Measurements from ENCODE around the gene LRCH4. TPM values are rescaled to one million over a fixed set of nuclear protein-coding genes. Genes with fewer than 3 reads are reported as not detected.

The LRCH4 gene
- total and polyA plus RNA-seq, 9 of the 15 experiments (the other 6 are each of a cell fraction or from before 2014, with no cell fraction given): 0.06 to 63.3 (median 15.0) TPM

- TF ChIP-seq ATF3 (IDR thresholded peaks at IDR 0.05) (no peak; the same call in 1 of the 2 replicates), ATF3 (CRISPR knock-in tag; conservative IDR thresholded peaks at IDR 0.05) (no peak), STAT6 (CRISPR knock-in tag; IDR thresholded peaks at IDR 0.05) (no peak), BRF2 (IDR thresholded peaks at IDR 0.05; ENCODE audit: borderline replicate concordance, insufficient read depth, insufficient read length) (no peak), NFIC (IDR thresholded peaks at IDR 0.05) (peak; percentile 75), ZNF57 (CRISPR knock-in tag; IDR thresholded peaks at IDR 0.05) (no peak), PHF20 (IDR thresholded peaks at IDR 0.05; ENCODE audit: partially characterized antibody) (peak; percentile 73), ZNF699 (CRISPR knock-in tag; IDR thresholded peaks at IDR 0.05; ENCODE audit: insufficient replicate concordance) (no peak), SMARCE1 (IDR thresholded peaks at IDR 0.05) (no peak), RFX1 (IDR thresholded peaks at IDR 0.05) (no peak), ZNF197 (CRISPR knock-in tag; IDR thresholded peaks at IDR 0.05; ENCODE audit: low read depth) (no peak), YBX1 (IDR thresholded peaks at IDR 0.05) (no peak), SETDB1 (IDR thresholded peaks at IDR 0.05; ENCODE audit: low read length) (no peak), CBFA2T3 (IDR thresholded peaks at IDR 0.05) (peak; percentile 18; the same call in 1 of the 2 replicates), SMC3 (conservative IDR thresholded peaks at IDR 0.05; ENCODE audit: insufficient read depth, low read depth, low read length) (no peak), PRPF4 (IDR thresholded peaks at IDR 0.05; ENCODE audit: insufficient read depth, low read depth, low read length, poor library complexity, severe bottlenecking) (peak; percentile 89), PREB (CRISPR knock-in tag; IDR thresholded peaks at IDR 0.05) (no peak), HDAC3 (IDR thresholded peaks at IDR 0.05; ENCODE audit: borderline replicate concordance, partially characterized antibody) (no peak), EP300 (IDR thresholded peaks at IDR 0.05; ENCODE audit: low read length) (peak; percentile 60), DEAF1 (CRISPR knock-in tag; IDR thresholded peaks at IDR 0.05) (no peak)
These were observed at the start of gene LRCH4 (continued) for GRCh38 chr7:100585511-100586265.

Measured in K562 (cell line).